Karpas-422 (cell line): ENCODE data around the gene MIER2. TPM values are rescaled to one million over a fixed set of nuclear protein-coding genes. Genes with fewer than 3 reads are reported as not detected.
A peak's percentile ranks its signal among the peaks of the same experiment; 100 is the strongest.
"Not testable (repeated sequence)": the region's sequence is repeated elsewhere in the genome, so short reads cannot be mapped to it uniquely, and the experiment has no call there.

ENCODE experiments used
- DNase-seq: peaks from one replicate; pipeline ENCODE4 v3.0.0-alpha.2; 2015
- H2AFZ ChIP-seq: fragments of 200-600 bp; sonication (generic); 2 replicates; pipeline ENCODE4 v1.6.1; 2014; ENCODE audit warnings: antibody characterized with exemption, low read length, mixed read lengths
- H3K27ac ChIP-seq: fragments of 200-600 bp; sonication (generic); 2 replicates; pipeline ENCODE4 v1.5.1; 2014; ENCODE audit warnings: mild to moderate bottlenecking, low read length, moderate library complexity
- H3K27me3 ChIP-seq: fragments of 200-600 bp; sonication (generic); 2 replicates; pipeline ENCODE4 v1.6.1; 2014; ENCODE audit warnings: low read length, mixed read lengths
- H3K36me3 ChIP-seq: fragments of 200-600 bp; sonication (generic); 2 replicates; pipeline ENCODE4 v1.6.1; 2014; ENCODE audit warnings: low read length, mixed read lengths; ENCODE audit not compliant: insufficient read depth
- H3K4me1 ChIP-seq: fragments of 200-600 bp; sonication (generic); 2 replicates; pipeline ENCODE4 v1.6.1; 2014; ENCODE audit warnings: mild to moderate bottlenecking, low read length, mixed read lengths
- H3K4me2 ChIP-seq: fragments of 200-600 bp; sonication (generic); 2 replicates; pipeline ENCODE4 v1.6.1; 2014; ENCODE audit warnings: low read length, low read depth, mild to moderate bottlenecking; ENCODE audit not compliant: poor library complexity, severe bottlenecking
- H3K4me3 ChIP-seq: fragments of 200-600 bp; sonication (generic); 2 replicates; pipeline ENCODE4 v1.5.1; 2014; ENCODE audit warnings: mild to moderate bottlenecking, antibody characterized with exemption, low read length, mixed read lengths
- H3K79me2 ChIP-seq: fragments of 200-600 bp; sonication (generic); 2 replicates; pipeline ENCODE4 v1.6.1; 2014; ENCODE audit warnings: mild to moderate bottlenecking, low read length, mixed read lengths
- H3K9ac ChIP-seq: fragments of 200-600 bp; sonication (generic); 2 replicates; pipeline ENCODE4 v1.6.0; 2014; ENCODE audit warnings: low read length
- H3K9me2 ChIP-seq: fragments of 200-600 bp; sonication (generic), shearing (Covaris generic); replicated peaks from 2 replicates; pipeline ENCODE4 v1.6.0; 2014; ENCODE audit warnings: mild to moderate bottlenecking, low read length, moderate library complexity; ENCODE audit not compliant: insufficient read depth
- H3K9me3 ChIP-seq: fragments of 300-700, 200-600 bp; sonication (generic); 2 replicates; pipeline ENCODE4 v1.6.1; 2014; ENCODE audit warnings: low read length, mixed read lengths
- H4K20me1 ChIP-seq: fragments of 200-600 bp; sonication (generic); 2 replicates; pipeline ENCODE4 v1.6.1; 2014; ENCODE audit warnings: mild to moderate bottlenecking, antibody characterized with exemption, low read length, low read depth; ENCODE audit not compliant: insufficient read depth
- total RNA-seq: library from RNA; depleted of rRNA; stranded (reverse); fragments of >200 nt; shearing (Covaris generic); gene quantifications from 2 replicates; pipeline ENCODE4 v1.2.3, GENCODE V29; 2014; ENCODE audit warnings: low replicate concordance

MIER2 gene
- total RNA-seq, 1 experiment from 2014 or later = 15.3 TPM

- H2AFZ ChIP-seq = no peak overlapping the region
- no peak overlapping the region for H3K4me2 ChIP-seq
- no peak overlapping the region for H3K9ac ChIP-seq
- no peaks in the 10 kb centered on the region for H3K9me3 ChIP-seq
- H3K79me2 ChIP-seq = no peaks in the 10 kb centered on the region
- no peaks in the 10 kb centered on the region for H3K9me2 ChIP-seq
- no peaks in the 10 kb centered on the region for H3K36me3 ChIP-seq
- H4K20me1 ChIP-seq = no peaks in the 10 kb centered on the region
- no peaks in the 10 kb centered on the region for H3K27me3 ChIP-seq
- no peak for DNase-seq
- H3K4me3 ChIP-seq = no peak overlapping the region
- H3K27ac ChIP-seq = no peak overlapping the region
- no peaks in the 10 kb centered on the region for H3K4me1 ChIP-seq
Measured at GRCh38 chr19:362154-362553, 17.6 kb upstream of the MIER2 start.

- Histone ChIP-seq H3K4me3 (no peak overlapping the region), H3K36me3 (no peaks in the 10 kb centered on the region), H3K27me3 (no peaks in the 10 kb centered on the region), H3K4me1 (no peaks in the 10 kb centered on the region), H3K27ac (no peak overlapping the region), H3K9me2 (no peaks in the 10 kb centered on the region), H3K9me3 (no peaks in the 10 kb centered on the region), H3K4me2 (no peak overlapping the region), H4K20me1 (no peaks in the 10 kb centered on the region), H3K79me2 (no peaks in the 10 kb centered on the region), H2AFZ (no peak overlapping the region), H3K9ac (no peak overlapping the region)
- no peak for DNase-seq
Measured at GRCh38 chr19:359653-359925, 15.0 kb upstream of the MIER2 start.

DNA sequence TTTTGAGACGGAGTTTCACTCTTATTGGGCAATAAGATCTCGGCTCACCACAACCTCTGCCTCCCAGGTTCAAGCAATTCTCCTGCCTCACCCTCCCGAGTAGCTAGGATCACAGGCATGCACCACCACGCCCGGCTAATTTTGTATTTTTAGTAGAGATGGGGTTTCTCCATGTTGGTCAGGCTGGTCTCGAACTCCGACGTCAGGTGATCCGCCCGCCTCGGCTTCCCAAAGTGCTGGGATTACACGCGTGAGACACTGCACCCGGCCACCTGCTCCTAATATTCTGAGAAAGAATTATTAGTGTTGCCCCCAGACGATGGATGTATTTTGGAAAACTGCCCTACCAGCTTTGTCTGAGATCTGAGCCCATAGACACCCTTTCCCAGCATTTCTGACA, 10.9 kb upstream of the MIER2 start:
- H3K79me2 ChIP-seq, H3K4me2 ChIP-seq, H4K20me1 ChIP-seq, H3K4me3 ChIP-seq, H3K9ac ChIP-seq, H3K36me3 ChIP-seq, H3K4me1 ChIP-seq, H2AFZ ChIP-seq, H3K9me3 ChIP-seq, H3K27ac ChIP-seq, DNase-seq, H3K9me2 ChIP-seq, H3K27me3 ChIP-seq: not testable (repeated sequence)

DNA sequence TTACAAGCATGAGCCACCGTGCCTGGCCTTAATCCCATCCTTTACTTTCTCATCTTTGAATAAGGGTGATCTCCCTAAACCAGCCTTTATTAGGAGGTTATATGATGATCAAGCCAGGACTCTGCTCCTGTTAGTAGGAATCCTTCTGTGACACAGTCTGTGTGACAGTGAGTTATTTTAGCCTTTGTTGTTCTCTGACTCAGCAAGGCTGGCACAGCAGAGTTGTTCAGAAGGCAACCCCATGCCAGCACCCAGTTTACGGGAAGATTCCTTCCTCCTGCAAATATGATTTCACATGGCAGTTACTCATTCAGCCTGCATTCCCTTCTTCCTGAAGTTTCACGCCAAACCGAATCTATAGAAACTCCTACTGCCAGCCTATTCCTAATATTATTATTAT, 10.5 kb upstream of the MIER2 start:
- no peak for DNase-seq
- Histone ChIP-seq H2AFZ (no peak overlapping the region), H3K9me2 (no peaks in the 10 kb centered on the region)

GRCh38 chr19:351976-352625, 7.5 kb upstream of the MIER2 start:
- Histone ChIP-seq H3K9me3 (no peaks in the 10 kb centered on the region; the same call in 1 of the 2 replicates), H3K4me2 (no peak overlapping the region), H3K4me3 (no peak overlapping the region), H4K20me1 (no peaks in the 10 kb centered on the region), H3K9me2 (no peaks in the 10 kb centered on the region), H3K27me3 (no peaks in the 10 kb centered on the region), H3K27ac (no peak overlapping the region), H3K4me1 (no peaks in the 10 kb centered on the region), H3K9ac (no peak overlapping the region), H2AFZ (no peak overlapping the region), H3K79me2 (no peaks in the 10 kb centered on the region), H3K36me3 (no peaks in the 10 kb centered on the region)
- no peak for DNase-seq

More for the DNA sequence above, 10.5 kb upstream of the MIER2 start:
- H3K36me3 ChIP-seq = no peaks in the 10 kb centered on the region
- no peaks in the 10 kb centered on the region for H3K79me2 ChIP-seq
- H3K27ac ChIP-seq = no peak overlapping the region
- no peaks in the 10 kb centered on the region; the same call in 1 of the 2 replicates for H3K9me3 ChIP-seq
- H3K27me3 ChIP-seq = no peaks in the 10 kb centered on the region
- no peaks in the 10 kb centered on the region for H3K4me1 ChIP-seq
- H3K9ac ChIP-seq = no peak overlapping the region
- no peaks in the 10 kb centered on the region for H4K20me1 ChIP-seq
- H3K4me2 ChIP-seq = no peak overlapping the region
- no peak overlapping the region for H3K4me3 ChIP-seq

DNA sequence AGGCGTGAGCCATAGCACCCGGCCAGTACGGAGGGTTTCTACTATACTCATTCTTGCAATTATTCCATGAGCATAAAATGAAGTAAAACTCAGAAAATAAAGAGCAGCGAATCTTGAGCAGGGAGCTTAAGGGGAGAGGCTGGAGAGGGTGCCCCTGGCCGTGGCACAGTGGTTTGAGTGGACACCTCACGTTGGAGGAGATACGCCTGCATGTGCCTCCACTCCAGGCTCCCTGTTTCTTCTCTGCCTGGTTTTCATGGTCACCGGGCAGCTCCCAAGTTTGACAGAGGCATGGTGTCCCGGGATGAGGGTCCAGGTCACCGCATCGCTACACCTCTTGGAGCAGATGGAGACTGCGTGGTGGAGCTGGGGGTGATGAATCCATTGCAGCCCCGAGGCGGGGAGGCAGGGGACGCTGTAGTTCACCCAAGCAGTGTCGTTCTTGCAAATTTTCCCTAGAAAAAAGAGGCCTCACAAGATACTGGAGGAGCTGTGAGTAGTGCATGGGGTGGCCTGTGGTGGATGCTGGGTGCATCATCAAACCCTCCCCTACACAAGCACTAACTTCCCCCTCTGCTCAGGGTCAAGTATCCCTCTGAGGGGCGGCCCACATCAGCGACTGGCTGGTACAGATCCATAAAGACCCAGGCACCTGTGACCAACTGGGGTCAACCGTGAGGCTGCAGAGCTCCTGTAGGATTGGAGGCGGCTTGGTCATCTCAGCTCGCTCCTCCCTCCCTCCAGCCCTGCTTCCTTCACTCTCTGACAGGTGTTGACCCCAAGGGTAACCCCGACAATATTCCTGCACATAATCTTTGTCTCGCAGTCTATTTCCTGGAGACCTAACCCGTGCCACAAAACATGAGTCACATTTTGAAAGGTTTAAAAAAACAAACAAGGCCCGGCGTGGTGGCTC, 3.6 kb upstream of the MIER2 start:
- no peak overlapping the region for H3K27ac ChIP-seq
- no peak overlapping the region for H3K9ac ChIP-seq
- peaks cover 10% of the 10 kb centered on the region for H3K79me2 ChIP-seq
- H3K4me1 ChIP-seq = peaks cover 15% of the 10 kb centered on the region
- no peak overlapping the region for H3K4me2 ChIP-seq
- H3K9me2 ChIP-seq = no peaks in the 10 kb centered on the region
- peaks cover 4% of the 10 kb centered on the region; the same call in 1 of the 2 replicates for H4K20me1 ChIP-seq
- no peak overlapping the region for H3K4me3 ChIP-seq
- no peaks in the 10 kb centered on the region for H3K36me3 ChIP-seq
- DNase-seq = peak; percentile 27
- H2AFZ ChIP-seq = no peak overlapping the region
- no peaks in the 10 kb centered on the region for H3K9me3 ChIP-seq
- no peaks in the 10 kb centered on the region for H3K27me3 ChIP-seq

GRCh38 chr19:345320-345879, 804 bp upstream of the MIER2 start:
- H3K79me2 ChIP-seq = peaks cover 38% of the 10 kb centered on the region
- H3K4me2 ChIP-seq = peak overlapping the region; percentile 59
- peak overlapping the region; percentile 98; the same call in 1 of the 2 replicates for H2AFZ ChIP-seq
- peak overlapping the region; percentile 57; the same call in 1 of the 2 replicates for H3K4me3 ChIP-seq
- H3K9ac ChIP-seq = peak overlapping the region; percentile 64
- peaks cover 21% of the 10 kb centered on the region for H3K4me1 ChIP-seq
- H3K27me3 ChIP-seq = no peaks in the 10 kb centered on the region
- peaks cover 16% of the 10 kb centered on the region; the same call in 1 of the 2 replicates for H3K36me3 ChIP-seq
- no peaks in the 10 kb centered on the region for H3K9me3 ChIP-seq
- peak; percentile 26 for DNase-seq
- no peak overlapping the region for H3K27ac ChIP-seq
- peaks cover 7% of the 10 kb centered on the region; the same call in 1 of the 2 replicates for H4K20me1 ChIP-seq
- H3K9me2 ChIP-seq = no peaks in the 10 kb centered on the region
